GM13976 (cell line): ENCODE measurements around the gene NPSR1.

Experiments
- DNase-seq: peaks from one replicate; pipeline ENCODE4 v3.0.0; 2012; ENCODE audit warnings: low spot score
- in situ Hi-C: fragments of 300-500 bp; cut with MboI; formaldehyde crosslinking; loops from one replicate; pipeline ENCODE4 v1.12.0; 2022; ENCODE audit warnings: low sequenced_read_pairs, mixed read lengths, inconsistent platforms; ENCODE audit not compliant: unreplicated experiment
- TF ChIP-seq, protein P1 (sequence below): IDR thresholded peaks from 2 replicates; pipeline ENCODE4 v1.5.1; 2012; ENCODE audit warnings: borderline replicate concordance, mild to moderate bottlenecking; ENCODE audit not compliant: insufficient read depth; ENCODE audit errors: extremely low read depth, missing control alignments, control extremely low read depth

Gene NPSR1

DNA sequence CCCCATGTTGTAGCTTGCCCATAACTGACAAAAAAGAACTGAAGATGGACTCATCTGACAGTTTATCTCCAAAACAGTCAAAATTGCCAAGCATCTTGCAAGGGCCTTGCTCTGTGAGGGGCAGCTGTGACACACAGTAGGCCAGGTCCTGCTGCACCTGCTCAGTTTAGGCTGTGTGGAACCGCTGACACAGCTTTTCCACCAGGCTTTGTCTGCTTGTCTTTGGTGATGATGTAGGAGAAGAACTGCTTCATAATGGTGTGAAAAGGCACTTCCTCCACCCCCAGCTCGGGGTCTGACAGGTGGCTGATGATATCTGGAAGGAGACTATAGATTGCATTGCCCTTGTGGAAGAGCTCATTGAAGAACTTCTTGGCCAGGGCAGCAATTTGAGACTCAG lies 92.6 kb downstream of the NPSR1 start:
- no peak for DNase-seq
- in situ Hi-C loops: no loop called here
- TF ChIP-seq, protein P1, sequence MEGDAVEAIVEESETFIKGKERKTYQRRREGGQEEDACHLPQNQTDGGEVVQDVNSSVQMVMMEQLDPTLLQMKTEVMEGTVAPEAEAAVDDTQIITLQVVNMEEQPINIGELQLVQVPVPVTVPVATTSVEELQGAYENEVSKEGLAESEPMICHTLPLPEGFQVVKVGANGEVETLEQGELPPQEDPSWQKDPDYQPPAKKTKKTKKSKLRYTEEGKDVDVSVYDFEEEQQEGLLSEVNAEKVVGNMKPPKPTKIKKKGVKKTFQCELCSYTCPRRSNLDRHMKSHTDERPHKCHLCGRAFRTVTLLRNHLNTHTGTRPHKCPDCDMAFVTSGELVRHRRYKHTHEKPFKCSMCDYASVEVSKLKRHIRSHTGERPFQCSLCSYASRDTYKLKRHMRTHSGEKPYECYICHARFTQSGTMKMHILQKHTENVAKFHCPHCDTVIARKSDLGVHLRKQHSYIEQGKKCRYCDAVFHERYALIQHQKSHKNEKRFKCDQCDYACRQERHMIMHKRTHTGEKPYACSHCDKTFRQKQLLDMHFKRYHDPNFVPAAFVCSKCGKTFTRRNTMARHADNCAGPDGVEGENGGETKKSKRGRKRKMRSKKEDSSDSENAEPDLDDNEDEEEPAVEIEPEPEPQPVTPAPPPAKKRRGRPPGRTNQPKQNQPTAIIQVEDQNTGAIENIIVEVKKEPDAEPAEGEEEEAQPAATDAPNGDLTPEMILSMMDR: no peak

- in situ Hi-C loops: no loop called here
- DNase-seq: no peak
- TF ChIP-seq, protein P1: no peak
Measured at GRCh38 chr7:34751725-34752643, 94.0 kb downstream of the NPSR1 start.

- in situ Hi-C loops: no loop called here
- TF ChIP-seq, protein P1: no peak
- DNase-seq: no peak
Measured at GRCh38 chr7:34752929-34753328, 94.9 kb downstream of the NPSR1 start.

DNA sequence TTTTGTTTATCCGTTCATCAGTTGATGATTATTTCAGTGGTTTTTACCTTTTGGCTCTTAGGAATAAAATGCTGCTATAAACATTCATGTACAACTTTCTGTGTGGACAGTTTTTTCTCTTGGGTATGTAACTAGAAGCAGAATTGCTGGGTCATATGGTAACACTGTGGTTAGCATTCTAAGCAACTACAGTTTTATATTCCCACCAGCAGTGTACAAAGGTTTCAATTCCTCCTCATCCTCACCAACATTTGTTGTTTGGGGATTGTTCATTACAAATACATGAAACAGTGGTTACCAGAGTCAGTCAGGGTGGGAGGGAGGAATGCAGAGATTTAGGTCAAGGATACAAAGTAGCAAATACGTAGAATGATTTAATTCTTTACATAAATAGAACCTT lies 97.0 kb downstream of the NPSR1 start:
- in situ Hi-C loops: no loop called here
- no peak for DNase-seq
- TF ChIP-seq, protein P1: no peak

DNA sequence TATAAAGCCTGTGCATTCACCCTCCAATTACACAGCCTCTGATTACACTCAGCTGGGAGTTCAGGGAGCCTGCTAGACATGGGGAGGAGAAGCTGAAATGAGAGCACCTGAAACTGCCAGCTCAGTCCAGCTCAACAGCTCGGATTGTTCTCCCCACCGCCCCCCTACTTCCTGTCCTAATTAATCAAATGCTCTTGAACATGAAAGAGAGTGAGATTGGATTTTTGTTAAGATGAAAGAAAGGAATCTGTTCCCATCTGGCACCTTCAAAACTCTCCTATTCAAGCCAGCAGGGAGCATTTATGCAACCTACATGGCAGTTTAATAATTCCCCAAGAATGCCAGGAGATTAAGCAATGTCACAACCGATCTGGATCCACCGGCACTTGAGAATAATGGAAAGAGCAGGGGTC lies 98.0 kb downstream of the NPSR1 start:
- no peak for DNase-seq
- TF ChIP-seq, protein P1: no peak
- in situ Hi-C loops: no loop called here

DNA sequence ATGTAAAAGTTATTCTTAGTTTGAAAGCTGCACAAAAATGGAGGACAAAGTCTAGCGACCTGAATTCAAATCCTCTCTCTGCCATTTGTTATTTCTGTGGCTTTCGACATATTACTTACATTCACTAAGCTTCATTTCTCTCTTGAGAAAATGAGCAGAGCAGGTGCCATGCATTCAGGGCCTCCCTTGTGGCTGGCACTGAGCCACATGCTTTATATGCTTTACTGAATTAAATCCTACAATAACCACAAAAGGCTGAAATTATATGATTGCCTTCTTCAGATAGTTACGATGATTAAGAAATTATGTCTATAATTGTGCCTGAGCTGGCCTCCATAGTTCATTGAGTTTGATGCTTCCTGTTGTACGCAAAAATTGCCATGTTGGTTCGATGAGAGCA lies 98.7 kb downstream of the NPSR1 start:
- in situ Hi-C loops: no loop called here
- TF ChIP-seq, protein P1: no peak
- no peak for DNase-seq
